Erythroblast (primary cell): ENCODE measurements around the gene LALBA.

Experiments used
- GATA1 ChIP-seq: IDR thresholded peaks from 2 replicates; pipeline ENCODE4 v1.6.1; 2011; ENCODE audit warnings: low read depth, mild to moderate bottlenecking, control low read depth, low read length, moderate library complexity
- POLR2A ChIP-seq: IDR thresholded peaks from 2 replicates; pipeline ENCODE4 v1.6.1; 2011; ENCODE audit warnings: mild to moderate bottlenecking, low read length

DNA sequence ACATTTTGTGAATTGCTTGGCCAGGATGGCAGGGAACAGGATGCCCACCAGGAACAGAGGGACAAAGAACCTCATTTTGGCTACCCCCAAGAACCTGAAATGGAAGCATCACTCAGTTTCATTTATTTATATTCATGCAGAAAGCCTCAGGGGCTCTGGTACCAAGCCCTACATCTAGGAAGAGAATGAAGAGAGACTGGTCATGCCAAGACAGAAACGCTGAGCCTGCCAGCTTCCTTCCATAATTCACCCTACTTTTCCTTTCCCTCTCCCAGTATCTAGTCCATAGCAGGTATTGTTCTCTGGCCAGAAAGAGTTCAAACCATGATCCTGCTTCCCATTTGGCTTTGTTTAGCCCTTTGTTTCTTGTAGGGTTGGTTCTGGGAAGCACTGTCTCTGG, at the start of gene LALBA:
- TF ChIP-seq POLR2A, result no peak
- TF ChIP-seq GATA1, result no peak
